ENCODE data around the gene RALB. TPM values are rescaled to one million over a fixed set of nuclear protein-coding genes. Genes with fewer than 3 reads are reported as not detected.

The RALB gene
- total and polyA plus RNA-seq, 2 of the 4 experiments (the other 2 are of a cell fraction): 53.6 to 54.7 TPM

DNA sequence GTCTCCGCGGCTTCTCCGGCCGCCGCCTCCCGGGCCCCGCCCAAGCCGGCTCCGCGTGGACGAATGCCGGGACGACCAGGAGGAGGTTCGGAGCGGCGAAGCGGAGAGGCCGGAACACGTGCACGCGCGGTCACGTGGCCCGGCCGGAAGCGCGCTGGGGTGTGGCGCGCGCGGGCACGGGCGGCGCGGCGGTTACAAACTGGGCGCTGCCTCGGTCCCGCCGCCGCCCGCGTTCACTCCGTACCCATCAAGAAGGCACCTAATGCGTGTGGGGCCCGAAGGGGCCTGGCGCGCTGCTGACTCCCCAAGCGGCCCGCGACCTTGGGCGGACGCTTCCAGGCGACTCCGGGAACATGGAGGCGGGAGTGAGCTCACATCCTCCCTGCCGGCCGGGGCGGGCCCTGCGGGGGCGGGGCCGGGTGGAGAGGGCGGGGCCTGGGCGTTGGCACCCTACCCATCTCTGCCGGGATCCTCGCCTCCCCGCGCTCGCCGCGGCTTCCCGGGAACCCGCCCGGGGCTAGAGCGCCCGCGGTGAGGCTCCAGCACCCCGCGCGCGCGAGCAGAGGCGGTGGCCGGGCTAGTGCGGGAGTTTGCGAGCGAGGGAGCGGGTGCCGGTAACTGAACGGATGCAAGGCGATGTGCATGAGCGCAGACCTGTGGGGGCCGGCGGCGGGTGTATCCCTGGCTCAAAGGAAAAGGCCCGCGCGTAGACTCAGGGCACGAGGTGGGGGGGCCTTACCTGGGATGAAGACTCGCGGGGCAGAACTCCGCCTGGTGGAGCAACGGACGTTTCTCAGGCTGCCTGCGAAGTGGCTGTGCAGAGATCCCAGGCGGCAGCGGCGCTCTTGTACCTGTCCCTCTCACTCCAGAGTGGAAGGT, 29.4 kb upstream of the RALB start, which contains the start of gene TMEM185B:
Gene TMEM185B (minus strand): TSS at position 367 of the 879 bp plus-strand sequence. CDS start 424 bp downstream, outside the sequence.
- no peaks in the 10 kb centered on the region; the same call in 1 of the 2 replicates for H4K20me1 ChIP-seq (ENCODE audit: insufficient read depth, low read length)
- peak within 1 kb of the TSS; percentile 59; the same call in 2 of the 3 replicates for H2BK15ac ChIP-seq (ENCODE audit: low read depth, low read length)
- peaks cover 4% of the 10 kb centered on the region; the same call in 1 of the 2 replicates for H3K27me3 ChIP-seq (ENCODE audit: control insufficient read depth, insufficient read depth, low read length)
- peaks cover 12% of the 10 kb centered on the region for H3K4me1 ChIP-seq (ENCODE audit: control insufficient read depth, insufficient read depth, low read length)
- dilution Hi-C loops (cut with HindIII; ENCODE audit: low sequenced_read_pairs, unreplicated experiment) (no loop called here), intact Hi-C loops (cut with micrococcal nuclease) (no loop called here), in situ Hi-C loops (cut with MboI; ENCODE audit: low sequenced_read_pairs) (no loop called here)
- H3K27ac ChIP-seq (ENCODE audit: insufficient read depth, low read length): peak within 1 kb of the TSS; percentile 89
- ChIA-PET POLR2A (ENCODE audit: unreplicated experiment) (interaction anchor here (0.5 to 0.6 kb wide), 2 partner anchors 8 to 68 kb away, joined by 3 read pairs; no protein-coding TSS in a partner anchor), CTCF (no interaction called here)
- peak within 1 kb of the TSS; percentile 94 to 99 for H4K8ac ChIP-seq (ENCODE audit: low read depth in 2 of 2, low read length in 2 of 2)
- peak within 1 kb of the TSS; percentile 89 for H3K4ac ChIP-seq (ENCODE audit: low read depth, low read length)
- peak within 1 kb of the TSS; percentile 79 for H3K4me2 ChIP-seq (ENCODE audit: low read depth, low read length)
- no TSS peak for BruUV-seq (replicated peaks)
- peaks cover 6% of the 10 kb centered on the region; the same call in 1 of the 2 replicates for H3K36me3 ChIP-seq (ENCODE audit: control insufficient read depth, insufficient read depth, low read length)
- peak within 1 kb of the TSS; percentile 49; the same call in 1 of the 2 replicates for H3K56ac ChIP-seq (ENCODE audit: extremely low read depth, insufficient read depth, low read length)
- peak within 1 kb of the TSS; percentile 97 for H2AFZ ChIP-seq (replicated peaks; ENCODE audit: low read length, poor library complexity)
- peak within 1 kb of the TSS; percentile 65 for H3K23ac ChIP-seq (ENCODE audit: low read depth, low read length)
- peak within 1 kb of the TSS; percentile 89 for H4K5ac ChIP-seq (ENCODE audit: low read depth, low read length)
- H3K9me1 ChIP-seq (ENCODE audit: insufficient read depth, low read length): peaks cover 8% of the 10 kb centered on the region; the same call in 1 of the 2 replicates
- peak within 1 kb of the TSS; percentile 97 for H2AK9ac ChIP-seq (replicated peaks; ENCODE audit: low read depth, low read length, poor library complexity)
- peak within 1 kb of the TSS; percentile 79 for H2BK120ac ChIP-seq (ENCODE audit: low read depth, low read length)
- peak within 1 kb of the TSS; percentile 72; the same call in 1 of the 2 replicates for H3K18ac ChIP-seq (ENCODE audit: low read depth, low read length)
- H2BK5ac ChIP-seq (ENCODE audit: low read depth, low read length, poor library complexity, severe bottlenecking): peak within 1 kb of the TSS; percentile 95
- DNase-seq (peak; percentile 76), ATAC-seq (ENCODE audit: low read depth) (peak; percentile 98)
- peak within 1 kb of the TSS; percentile 88 for H4K91ac ChIP-seq (ENCODE audit: insufficient read depth, low read depth, low read length)
- peak within 1 kb of the TSS; percentile 94 for H2AK5ac ChIP-seq (ENCODE audit: low read depth, low read length)
- H3K4me3 ChIP-seq (ENCODE audit: insufficient read depth, low read depth, low read length): peak within 1 kb of the TSS; percentile 81
- peaks cover 7% of the 10 kb centered on the region for H3K9me3 ChIP-seq (ENCODE audit: control insufficient read depth, insufficient read depth, low read length)
- peaks cover 24 to 31% of the 10 kb centered on the region in 2 experiments for H3K79me1 ChIP-seq (ENCODE audit: low read depth in 1 of 2, low read length in 2 of 2)
- H3K14ac ChIP-seq (replicated peaks; ENCODE audit: low read depth, low read length): peak within 1 kb of the TSS; percentile 83
- H2BK20ac ChIP-seq (ENCODE audit: low read depth, low read length): no peak within 1 kb of the TSS
- peak within 1 kb of the TSS; percentile 65 for H3K9ac ChIP-seq (ENCODE audit: low read depth, low read length)
- 2% methylated on average over 47 of the region's 108 CpGs; no CpG with 5 or more reads in 1 of the 2 experiments for WGBS, 2 experiments (ENCODE audit: extremely low coverage in 2 of 2, insufficient read length in 1 of 2)
- peak; percentile 77; the same call in 1 of the 2 replicates for TF ChIP-seq MXI1 (IDR thresholded peaks at IDR 0.05; ENCODE audit: borderline replicate concordance, low read depth, low read length)
- no peak for TF ChIP-seq FOS (IDR thresholded peaks at IDR 0.05; ENCODE audit: low read depth, low read length)
- TF ChIP-seq RAD21 (IDR thresholded peaks at IDR 0.05; ENCODE audit: low read length): 0 out of 2 replicates have a peak, but pooled peaks have one; percentile 1
- peak; percentile 21; the same call in 1 of the 2 replicates for TF ChIP-seq SMC3 (IDR thresholded peaks at IDR 0.05; ENCODE audit: low read depth, low read length)
- no peak for TF ChIP-seq RFX5 (IDR thresholded peaks at IDR 0.05; ENCODE audit: low read depth, low read length)
- no peak for TF ChIP-seq CHD1 (IDR thresholded peaks at IDR 0.05; ENCODE audit: low read depth, low read length)
- no peak for TF ChIP-seq CEBPB (IDR thresholded peaks at IDR 0.05; ENCODE audit: low read depth, low read length)
- peak; percentile 83 for TF ChIP-seq POLR2A (IDR thresholded peaks at IDR 0.05; ENCODE audit: low read depth, low read length)
- TF ChIP-seq MAFK (IDR thresholded peaks at IDR 0.05; ENCODE audit: low read depth, low read length): no peak
- peak; percentile 86 for TF ChIP-seq BHLHE40 (IDR thresholded peaks at IDR 0.05; ENCODE audit: low read depth, low read length)
- TF ChIP-seq, protein P1, sequence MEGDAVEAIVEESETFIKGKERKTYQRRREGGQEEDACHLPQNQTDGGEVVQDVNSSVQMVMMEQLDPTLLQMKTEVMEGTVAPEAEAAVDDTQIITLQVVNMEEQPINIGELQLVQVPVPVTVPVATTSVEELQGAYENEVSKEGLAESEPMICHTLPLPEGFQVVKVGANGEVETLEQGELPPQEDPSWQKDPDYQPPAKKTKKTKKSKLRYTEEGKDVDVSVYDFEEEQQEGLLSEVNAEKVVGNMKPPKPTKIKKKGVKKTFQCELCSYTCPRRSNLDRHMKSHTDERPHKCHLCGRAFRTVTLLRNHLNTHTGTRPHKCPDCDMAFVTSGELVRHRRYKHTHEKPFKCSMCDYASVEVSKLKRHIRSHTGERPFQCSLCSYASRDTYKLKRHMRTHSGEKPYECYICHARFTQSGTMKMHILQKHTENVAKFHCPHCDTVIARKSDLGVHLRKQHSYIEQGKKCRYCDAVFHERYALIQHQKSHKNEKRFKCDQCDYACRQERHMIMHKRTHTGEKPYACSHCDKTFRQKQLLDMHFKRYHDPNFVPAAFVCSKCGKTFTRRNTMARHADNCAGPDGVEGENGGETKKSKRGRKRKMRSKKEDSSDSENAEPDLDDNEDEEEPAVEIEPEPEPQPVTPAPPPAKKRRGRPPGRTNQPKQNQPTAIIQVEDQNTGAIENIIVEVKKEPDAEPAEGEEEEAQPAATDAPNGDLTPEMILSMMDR (conservative IDR thresholded peaks at IDR 0.05; ENCODE audit: low read depth, low read length): peak; percentile 17; the same call in 1 of the 2 replicates
- TF ChIP-seq, protein P2, sequence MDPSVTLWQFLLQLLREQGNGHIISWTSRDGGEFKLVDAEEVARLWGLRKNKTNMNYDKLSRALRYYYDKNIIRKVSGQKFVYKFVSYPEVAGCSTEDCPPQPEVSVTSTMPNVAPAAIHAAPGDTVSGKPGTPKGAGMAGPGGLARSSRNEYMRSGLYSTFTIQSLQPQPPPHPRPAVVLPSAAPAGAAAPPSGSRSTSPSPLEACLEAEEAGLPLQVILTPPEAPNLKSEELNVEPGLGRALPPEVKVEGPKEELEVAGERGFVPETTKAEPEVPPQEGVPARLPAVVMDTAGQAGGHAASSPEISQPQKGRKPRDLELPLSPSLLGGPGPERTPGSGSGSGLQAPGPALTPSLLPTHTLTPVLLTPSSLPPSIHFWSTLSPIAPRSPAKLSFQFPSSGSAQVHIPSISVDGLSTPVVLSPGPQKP (IDR thresholded peaks at IDR 0.05; ENCODE audit: borderline replicate concordance, low read depth, low read length): no peak
- TF ChIP-seq MAZ (IDR thresholded peaks at IDR 0.05; ENCODE audit: borderline replicate concordance, low read depth, low read length): no peak; the same call in 1 of the 2 replicates
- TF ChIP-seq NFE2L2 (IDR thresholded peaks at IDR 0.05; ENCODE audit: low read depth, low read length): no peak
